OCI-LY1 (cell line): Measurements from ENCODE around the gene SMAD1.
A peak's percentile ranks its signal among the peaks of the same experiment; 100 is the strongest.

Experiments
- H2AFZ ChIP-seq: fragments of 200-600 bp; sonication (generic), shearing (Covaris generic); 2 replicates; pipeline ENCODE4 v1.6.0; 2014; ENCODE audit warnings: antibody characterized with exemption, mild to moderate bottlenecking, low read length
- H3F3A ChIP-seq: fragments of 200-600 bp; sonication (generic), shearing (Covaris generic); 2 replicates; pipeline ENCODE4 v1.6.0; 2014; ENCODE audit warnings: mild to moderate bottlenecking, antibody characterized with exemption, low read length, moderate library complexity; ENCODE audit not compliant: insufficient read depth
- H3K27ac ChIP-seq: fragments of 200-600 bp; sonication (generic); 2 replicates; pipeline ENCODE4 v1.5.1; 2014; ENCODE audit warnings: low read length, mixed run types, mild to moderate bottlenecking, low read depth; ENCODE audit not compliant: poor library complexity, severe bottlenecking
- H3K27me3 ChIP-seq: fragments of 200-600 bp; sonication (generic); 2 replicates; pipeline ENCODE4 v1.6.0; 2014; ENCODE audit warnings: antibody characterized with exemption, mild to moderate bottlenecking, low read length, moderate library complexity; ENCODE audit not compliant: insufficient read depth
- H3K36me3 ChIP-seq: fragments of 200-600 bp; sonication (generic); 2 replicates; pipeline ENCODE4 v1.6.1; 2014; ENCODE audit warnings: mild to moderate bottlenecking, antibody characterized with exemption, low read length, moderate library complexity, mixed read lengths; ENCODE audit not compliant: insufficient read depth
- H3K4me1 ChIP-seq: fragments of 200-600 bp; sonication (generic); 2 replicates; pipeline ENCODE4 v1.5.1; 2014; ENCODE audit warnings: mild to moderate bottlenecking, low read length, moderate library complexity; ENCODE audit not compliant: insufficient read depth, severe bottlenecking
- H3K4me2 ChIP-seq: fragments of 200-600 bp; sonication (generic), shearing (Covaris generic); 2 replicates; pipeline ENCODE4 v1.6.1; 2014; ENCODE audit warnings: low read length
- H3K4me3 ChIP-seq: fragments of 200-600 bp; sonication (generic); 2 replicates; pipeline ENCODE4 v1.5.1; 2014; ENCODE audit warnings: low read length, low read depth, mild to moderate bottlenecking, mixed read lengths; ENCODE audit not compliant: poor library complexity, severe bottlenecking
- H3K79me2 ChIP-seq: fragments of 200-600 bp; shearing (Covaris generic); 2 replicates; pipeline ENCODE4 v1.6.1; 2016; ENCODE audit warnings: mixed run types, low read length, mixed read lengths; ENCODE audit not compliant: insufficient read depth
- H3K9ac ChIP-seq: fragments of 200-600 bp; sonication (generic), shearing (Covaris generic); 2 replicates; pipeline ENCODE4 v1.6.1; 2014; ENCODE audit warnings: mild to moderate bottlenecking, low read length, mixed read lengths
- H3K9me2 ChIP-seq: fragments of 200-600 bp; sonication (generic), shearing (Covaris generic); 2 replicates; pipeline ENCODE4 v1.6.1; 2014; ENCODE audit warnings: low read depth, mild to moderate bottlenecking, low read length, mixed read lengths
- H3K9me3 ChIP-seq: fragments of 200-600 bp; shearing (Covaris generic); 2 replicates; pipeline ENCODE4 v1.6.1; 2014; ENCODE audit warnings: low read length, mixed read lengths
- H4K20me1 ChIP-seq: fragments of 200-600 bp; sonication (generic), shearing (Covaris generic); 2 replicates; pipeline ENCODE4 v1.6.0; 2016; ENCODE audit warnings: mild to moderate bottlenecking, low read length; ENCODE audit not compliant: insufficient read depth
- EZH2 ChIP-seq: fragments of 200-600 bp; sonication (generic), shearing (Covaris generic); IDR thresholded peaks from 2 replicates; pipeline ENCODE4 v1.8.0; 2017; ENCODE audit warnings: borderline replicate concordance, mixed run types, mild to moderate bottlenecking, antibody characterized with exemption, low read length, moderate library complexity, mixed read lengths
- TF ChIP-seq, protein P1 (sequence below): fragments of 200-600 bp; sonication (generic), shearing (Covaris generic); IDR thresholded peaks from 2 replicates; pipeline ENCODE4 v1.5.1; 2017; ENCODE audit warnings: mild to moderate bottlenecking, antibody characterized with exemption, low read length, moderate library complexity, mixed read lengths

Gene SMAD1

DNA sequence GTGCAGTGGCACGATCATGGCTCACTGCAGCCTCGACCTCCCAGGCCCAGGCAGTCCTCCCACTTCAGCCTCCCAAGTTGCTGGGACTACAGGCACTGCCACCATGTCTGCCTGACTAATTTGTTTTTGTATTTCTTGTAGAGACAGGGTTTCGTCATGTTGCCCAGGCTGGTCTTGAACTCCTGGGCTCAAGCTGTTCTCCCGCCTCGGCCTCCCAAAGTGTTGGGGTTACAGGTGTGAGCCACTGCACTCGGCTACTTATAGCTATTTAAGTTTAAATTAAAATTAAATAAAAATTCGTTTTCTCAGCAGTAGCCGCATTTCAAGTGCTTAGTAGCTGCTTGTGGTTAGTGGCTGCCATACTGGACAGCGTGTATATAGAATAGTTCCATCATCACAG lies 3.5 kb downstream of the SMAD1 start:
- Histone ChIP-seq H3K27ac (peak overlapping the region; percentile 97), H3K9me2 (no peaks in the 10 kb centered on the region), H3K4me1 (peaks cover 72% of the 10 kb centered on the region), H3K9me3 (no peaks in the 10 kb centered on the region), H3K4me2 (peak overlapping the region; percentile 80), H3K27me3 (no peaks in the 10 kb centered on the region), H3K9ac (peak overlapping the region; percentile 97), H3K4me3 (peak overlapping the region; percentile 80), H3K79me2 (peaks cover 83% of the 10 kb centered on the region), H3F3A (0 out of 2 replicates have a peak, but pooled peaks cover 5% of the 10 kb centered on the region), H4K20me1 (no peaks in the 10 kb centered on the region), H2AFZ (no peak overlapping the region), H3K36me3 (peaks cover 11% of the 10 kb centered on the region; the same call in 1 of the 2 replicates)
- TF ChIP-seq EZH2, result no peak
- TF ChIP-seq, protein P1, sequence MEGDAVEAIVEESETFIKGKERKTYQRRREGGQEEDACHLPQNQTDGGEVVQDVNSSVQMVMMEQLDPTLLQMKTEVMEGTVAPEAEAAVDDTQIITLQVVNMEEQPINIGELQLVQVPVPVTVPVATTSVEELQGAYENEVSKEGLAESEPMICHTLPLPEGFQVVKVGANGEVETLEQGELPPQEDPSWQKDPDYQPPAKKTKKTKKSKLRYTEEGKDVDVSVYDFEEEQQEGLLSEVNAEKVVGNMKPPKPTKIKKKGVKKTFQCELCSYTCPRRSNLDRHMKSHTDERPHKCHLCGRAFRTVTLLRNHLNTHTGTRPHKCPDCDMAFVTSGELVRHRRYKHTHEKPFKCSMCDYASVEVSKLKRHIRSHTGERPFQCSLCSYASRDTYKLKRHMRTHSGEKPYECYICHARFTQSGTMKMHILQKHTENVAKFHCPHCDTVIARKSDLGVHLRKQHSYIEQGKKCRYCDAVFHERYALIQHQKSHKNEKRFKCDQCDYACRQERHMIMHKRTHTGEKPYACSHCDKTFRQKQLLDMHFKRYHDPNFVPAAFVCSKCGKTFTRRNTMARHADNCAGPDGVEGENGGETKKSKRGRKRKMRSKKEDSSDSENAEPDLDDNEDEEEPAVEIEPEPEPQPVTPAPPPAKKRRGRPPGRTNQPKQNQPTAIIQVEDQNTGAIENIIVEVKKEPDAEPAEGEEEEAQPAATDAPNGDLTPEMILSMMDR, result no peak

DNA sequence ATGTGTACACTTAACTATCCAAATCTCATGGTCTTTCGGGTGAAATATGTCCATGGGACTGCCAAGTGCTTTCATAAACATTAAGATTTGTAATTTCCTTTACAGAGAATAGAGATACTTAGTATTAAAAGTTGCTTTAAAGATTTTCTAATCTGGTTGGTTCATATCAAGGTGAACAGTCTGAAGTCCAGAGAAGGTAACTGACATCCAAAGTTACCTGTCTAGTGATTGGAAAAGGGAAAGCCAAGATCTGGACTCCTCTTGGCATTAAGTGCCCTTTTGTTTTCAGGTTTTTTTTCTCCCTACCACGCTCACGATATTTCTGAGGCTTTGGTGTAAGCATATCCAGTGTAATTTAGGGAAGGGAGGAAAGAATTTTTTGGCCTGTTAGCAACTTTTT lies 5.0 kb downstream of the SMAD1 start:
- H3K4me3 ChIP-seq, result peak overlapping the region; percentile 80
- peaks cover 75% of the 10 kb centered on the region for H3K4me1 ChIP-seq
- peak overlapping the region; percentile 97 for H3K27ac ChIP-seq
- H3K27me3 ChIP-seq, result no peaks in the 10 kb centered on the region
- H3F3A ChIP-seq, result 0 out of 2 replicates have a peak, but pooled peaks cover 5% of the 10 kb centered on the region
- peaks cover 90% of the 10 kb centered on the region for H3K79me2 ChIP-seq
- TF ChIP-seq, protein P1, result no peak
- no peak for TF ChIP-seq EZH2
- peaks cover 11% of the 10 kb centered on the region; the same call in 1 of the 2 replicates for H3K36me3 ChIP-seq
- H3K9ac ChIP-seq, result peak overlapping the region; percentile 97
- H3K9me2 ChIP-seq, result no peaks in the 10 kb centered on the region
- H3K4me2 ChIP-seq, result peak overlapping the region; percentile 80
- no peaks in the 10 kb centered on the region for H4K20me1 ChIP-seq
- H3K9me3 ChIP-seq, result no peaks in the 10 kb centered on the region
- H2AFZ ChIP-seq, result no peak overlapping the region

DNA sequence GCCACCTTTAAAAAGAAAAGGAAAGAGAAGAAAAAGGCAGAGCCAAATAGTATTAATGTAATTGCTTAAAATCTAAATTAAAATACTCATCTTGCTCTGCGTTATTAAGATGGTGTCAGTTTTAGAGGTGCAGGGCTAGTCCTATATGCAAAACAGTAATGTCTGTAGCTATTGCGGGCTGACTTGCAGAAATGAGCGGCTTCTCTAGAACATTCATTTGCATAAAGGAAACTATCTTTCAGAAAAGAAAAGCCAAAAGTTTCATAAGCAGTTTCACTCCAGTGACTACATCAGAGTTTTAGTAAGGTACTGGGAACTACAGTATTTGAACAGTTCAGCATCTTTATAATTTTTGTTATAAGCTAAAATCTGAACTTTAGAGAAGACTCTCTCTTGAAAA lies 6.0 kb downstream of the SMAD1 start:
- Histone ChIP-seq H3K4me2 (peak overlapping the region; percentile 80), H3K9ac (peak overlapping the region; percentile 97), H3K9me2 (no peaks in the 10 kb centered on the region), H3K27me3 (no peaks in the 10 kb centered on the region), H4K20me1 (no peaks in the 10 kb centered on the region), H3K4me1 (peaks cover 86% of the 10 kb centered on the region), H3K4me3 (peak overlapping the region; percentile 80), H3F3A (0 out of 2 replicates have a peak, but pooled peaks cover 5% of the 10 kb centered on the region), H2AFZ (no peak overlapping the region), H3K36me3 (peaks cover 14% of the 10 kb centered on the region; the same call in 1 of the 2 replicates), H3K9me3 (no peaks in the 10 kb centered on the region), H3K27ac (peak overlapping the region; percentile 97), H3K79me2 (peaks cover 99% of the 10 kb centered on the region)
- no peak for TF ChIP-seq EZH2
- TF ChIP-seq, protein P1, result no peak
